ENCODE data around the gene ATPAF1. TPM values are rescaled to one million over a fixed set of nuclear protein-coding genes. Genes with fewer than 3 reads are reported as not detected.

Gene ATPAF1
- total RNA-seq, 1 donor = 24.5 TPM

GRCh38 chr1:46617108-46617800 is 50.9 kb downstream of the ATPAF1 start:
- DNase-seq (ENCODE audit: low read depth in 2 of 3, low spot score in 2 of 3) = no peak

GRCh38 chr1:46616277-46617107 is 51.7 kb downstream of the ATPAF1 start, which contains the start of gene MOB3C:
Gene MOB3C, minus strand, starts transcription at chr1:46616811. Its CDS starts 3,490 bp downstream, at chr1:46613321.
- peak in 2 of 3 donors; percentile 36 to 46 for DNase-seq (ENCODE audit: low read depth in 2 of 3, low spot score in 2 of 3)

GRCh38 chr1:46615735-46616134 is 52.4 kb downstream of the ATPAF1 start:
- DNase-seq (ENCODE audit: low read depth in 2 of 3, low spot score in 2 of 3) = no peak

- no peak for DNase-seq (ENCODE audit: low read depth in 2 of 3, low spot score in 2 of 3)
Observed at GRCh38 chr1:46615088-46615487, 53.1 kb downstream of the ATPAF1 start.

GRCh38 chr1:46614604-46614984 is 53.6 kb downstream of the ATPAF1 start:
- no peak for DNase-seq (ENCODE audit: low read depth in 2 of 3, low spot score in 2 of 3)

- DNase-seq (ENCODE audit: low read depth in 2 of 3, low spot score in 2 of 3) = peak in 2 of 3 donors; percentile 54 to 74
Observed at GRCh38 chr1:46613661-46614603, 54.2 kb downstream of the ATPAF1 start.

- DNase-seq (ENCODE audit: low read depth in 2 of 3, low spot score in 2 of 3) = no peak
Observed at GRCh38 chr1:46612937-46613660, 55.1 kb downstream of the ATPAF1 start.

GRCh38 chr1:46611691-46612221 is 56.4 kb downstream of the ATPAF1 start:
- peak in 2 of 3 donors; percentile 39 to 54 for DNase-seq (ENCODE audit: low read depth in 2 of 3, low spot score in 2 of 3)

- no peak for DNase-seq (ENCODE audit: low read depth in 2 of 3, low spot score in 2 of 3)
Observed at GRCh38 chr1:46607345-46608130, 60.6 kb downstream of the ATPAF1 start.

GRCh38 chr1:46606255-46606965 is 61.8 kb downstream of the ATPAF1 start:
- no peak for DNase-seq (ENCODE audit: low read depth in 2 of 3, low spot score in 2 of 3)

- DNase-seq (ENCODE audit: low read depth in 2 of 3, low spot score in 2 of 3) = peak in 2 of 3 donors; percentile 28 to 48
Observed at GRCh38 chr1:46605232-46605631, 62.9 kb downstream of the ATPAF1 start.

- DNase-seq (ENCODE audit: low read depth in 2 of 3, low spot score in 2 of 3) = peak; percentile 97 to 99 (median 98)
Observed at GRCh38 chr1:46603858-46604549, 64.2 kb downstream of the ATPAF1 start, which contains the start of gene MKNK1. Gene MKNK1, minus strand, starts transcription at chr1:46604268. Its CDS starts 20,941 bp downstream, at chr1:46583327.

- DNase-seq (ENCODE audit: low read depth in 2 of 3, low spot score in 2 of 3) = no peak
Observed at GRCh38 chr1:46603481-46603857, 64.7 kb downstream of the ATPAF1 start.

- DNase-seq (ENCODE audit: low read depth in 2 of 3, low spot score in 2 of 3) = no peak
Observed at GRCh38 chr1:46601257-46602007, 66.7 kb downstream of the ATPAF1 start.

- no peak for DNase-seq (ENCODE audit: low read depth in 2 of 3, low spot score in 2 of 3)
Observed at GRCh38 chr1:46599059-46599970, 68.8 kb downstream of the ATPAF1 start.

- no peak for DNase-seq (ENCODE audit: low read depth in 2 of 3, low spot score in 2 of 3)
Observed at GRCh38 chr1:46596846-46597245, 71.3 kb downstream of the ATPAF1 start.

All from hematopoietic multipotent progenitor cell (in vitro differentiated cells).